GM18870 (cell line): Measurements from ENCODE around the gene BUB1.
"Not testable (repeated sequence)": the region's sequence is repeated elsewhere in the genome, so short reads cannot be mapped to it uniquely, and the experiment has no call there.

ENCODE experiments used
- ATAC-seq: cut with Tn5 transposase; IDR thresholded peaks from one replicate; pipeline ENCODE4 v1.9.1; 2021; ENCODE audit warnings: moderate library complexity; ENCODE audit not compliant: unreplicated experiment

Gene BUB1

DNA sequence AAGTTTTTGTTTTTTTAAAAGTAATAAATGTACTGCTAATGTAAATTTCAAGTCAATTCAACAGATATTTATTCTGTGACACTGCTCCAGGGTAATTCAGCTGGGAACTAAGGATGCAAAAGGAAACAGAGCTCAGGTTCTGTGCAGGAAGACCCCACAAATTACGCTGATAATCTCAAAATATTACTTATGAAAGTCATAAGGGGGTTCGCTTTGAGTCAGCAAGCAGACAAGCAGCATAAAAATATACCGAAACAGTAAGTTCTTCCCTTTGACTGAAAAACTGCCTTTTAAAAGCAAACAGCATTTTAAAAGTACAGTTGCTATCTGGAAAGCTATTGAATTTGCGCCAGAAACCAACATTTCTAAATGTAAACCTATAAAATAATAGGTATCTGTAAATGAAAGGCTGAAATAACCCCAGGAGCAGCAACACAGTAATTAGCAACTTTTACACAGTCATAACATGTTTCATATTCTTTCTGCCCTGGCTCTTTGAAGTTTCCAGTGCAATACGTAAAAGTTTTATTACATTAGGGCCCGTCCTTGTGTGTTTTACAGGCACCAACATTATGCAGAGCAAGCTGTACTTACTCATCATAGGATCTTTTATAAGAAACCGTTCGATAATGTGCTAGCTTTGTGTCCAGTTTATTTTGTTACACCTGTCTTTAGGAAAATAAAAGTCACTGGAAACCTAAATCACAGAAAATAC is 68.9 kb downstream of the BUB1 start:
- ATAC-seq, result not testable (repeated sequence)

DNA sequence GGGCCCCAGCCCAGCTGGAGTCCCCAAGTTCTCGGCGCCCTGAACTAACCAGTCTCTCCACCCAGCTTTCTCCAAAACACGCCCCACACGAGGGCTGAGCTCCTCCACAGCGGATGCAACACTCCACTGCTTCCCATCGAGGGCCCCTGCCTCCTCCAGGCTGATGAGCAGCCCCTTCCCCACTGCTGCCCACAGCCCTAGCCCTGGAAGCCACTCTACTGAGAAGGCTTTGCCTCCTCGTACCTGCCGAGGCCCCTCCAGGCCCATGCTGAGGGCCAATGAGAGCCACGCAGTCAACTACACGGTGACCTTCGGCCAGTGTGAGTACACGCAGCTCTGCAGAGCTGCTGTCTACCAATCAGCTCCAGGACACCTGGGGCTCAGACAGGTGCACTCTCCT is 72.8 kb downstream of the BUB1 start:
- ATAC-seq, result not testable (repeated sequence)

DNA sequence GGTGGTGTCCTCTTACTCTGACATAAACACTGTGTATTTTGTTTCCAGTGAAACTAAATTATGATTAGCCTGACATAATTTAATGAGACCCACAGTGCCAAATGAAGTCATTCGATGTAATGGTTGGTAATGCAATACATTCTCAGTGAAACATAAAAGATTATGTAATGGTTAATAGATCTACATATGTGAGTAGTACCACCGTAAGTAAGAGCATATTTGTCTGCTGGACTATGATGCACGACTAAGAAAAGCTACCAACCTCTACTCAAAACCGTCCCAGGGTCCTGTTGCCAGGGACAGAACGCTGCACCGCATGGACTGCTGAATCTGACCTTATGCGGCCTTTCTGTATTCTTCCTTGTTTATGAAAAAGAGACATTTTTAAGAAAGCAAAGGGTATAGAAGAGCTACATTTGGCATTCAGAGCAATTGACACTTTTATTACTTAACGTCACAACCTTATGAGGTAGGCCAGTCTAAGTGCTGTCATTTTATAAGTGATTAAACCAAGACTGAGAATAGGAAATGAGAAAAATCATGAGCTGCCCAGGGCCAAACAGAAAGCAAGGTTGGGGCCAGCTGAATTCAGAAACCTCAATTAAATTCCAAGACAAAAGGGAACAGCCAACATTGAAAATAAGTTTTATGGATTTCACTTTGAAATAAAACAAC is 73.8 kb downstream of the BUB1 start:
- not testable (repeated sequence) for ATAC-seq

DNA sequence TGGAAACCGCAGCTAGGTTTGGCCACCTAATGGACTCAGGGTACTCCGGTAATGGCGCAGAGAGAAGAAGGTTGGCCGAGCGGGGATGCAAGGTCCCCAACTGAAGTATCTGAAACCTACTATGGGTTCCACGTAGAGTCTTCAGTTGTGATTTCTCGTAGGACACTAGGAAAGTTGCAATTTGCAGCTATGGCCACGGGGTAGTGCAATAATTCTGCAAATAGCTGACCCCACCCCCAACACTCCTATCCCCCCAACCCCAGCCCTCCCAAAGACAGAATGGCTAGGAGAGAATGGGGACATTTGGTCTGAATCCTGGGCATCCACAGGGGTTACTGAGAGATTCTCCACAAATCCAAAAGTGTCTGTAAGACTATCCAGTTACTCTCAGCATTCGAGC is 75.7 kb downstream of the BUB1 start:
- not testable (repeated sequence) for ATAC-seq

DNA sequence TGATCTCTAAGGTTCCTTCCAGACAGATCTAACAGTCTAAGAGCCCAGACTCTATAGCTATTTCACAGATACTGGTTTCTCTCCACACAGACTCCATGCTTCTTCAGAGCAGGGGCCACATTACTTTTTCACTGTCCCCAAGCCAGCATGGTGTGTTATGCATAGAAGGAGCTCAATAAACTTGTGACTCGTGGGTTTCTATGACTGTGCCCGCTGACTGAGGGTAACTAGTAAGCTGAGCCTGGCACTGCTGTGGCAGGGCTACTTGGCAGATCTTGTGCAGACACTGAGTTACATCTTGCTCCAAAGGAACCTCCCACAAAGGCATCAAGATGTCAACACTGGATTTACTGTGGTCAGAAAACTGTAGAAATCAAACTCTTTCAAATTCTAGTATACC is 85.9 kb downstream of the BUB1 start:
- not testable (repeated sequence) for ATAC-seq

DNA sequence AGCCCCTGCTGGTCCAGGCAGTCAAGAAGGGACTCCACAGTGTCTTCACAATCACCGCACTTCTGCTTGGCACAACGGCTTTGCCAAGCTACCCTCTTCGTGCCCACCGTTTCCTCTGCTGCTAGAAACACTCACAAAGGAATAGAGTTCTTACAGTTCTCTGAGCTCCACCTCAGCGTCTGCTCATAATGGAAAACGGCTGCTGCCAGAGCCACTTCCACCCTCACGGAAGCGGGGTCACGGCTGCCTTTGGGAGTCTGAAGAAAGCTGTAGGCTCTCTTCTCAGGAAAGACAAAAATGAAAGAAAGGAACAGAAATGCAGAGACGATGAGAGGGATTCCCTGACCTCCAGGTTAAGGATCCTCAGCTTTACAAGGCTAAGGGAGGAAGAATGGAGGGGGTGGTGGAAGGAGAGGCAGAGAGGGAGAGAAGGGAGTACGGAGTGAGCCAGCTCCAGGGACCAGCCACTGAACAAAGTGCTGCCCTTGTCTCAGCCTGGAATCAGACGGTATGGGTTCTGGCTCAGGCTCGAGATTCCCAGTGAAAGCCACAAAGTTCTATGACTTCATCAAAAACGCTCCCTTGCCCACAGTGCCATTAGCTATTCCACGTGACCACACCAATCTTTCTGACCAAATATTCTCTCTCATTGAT is 88.1 kb downstream of the BUB1 start:
- ATAC-seq, result not testable (repeated sequence)

DNA sequence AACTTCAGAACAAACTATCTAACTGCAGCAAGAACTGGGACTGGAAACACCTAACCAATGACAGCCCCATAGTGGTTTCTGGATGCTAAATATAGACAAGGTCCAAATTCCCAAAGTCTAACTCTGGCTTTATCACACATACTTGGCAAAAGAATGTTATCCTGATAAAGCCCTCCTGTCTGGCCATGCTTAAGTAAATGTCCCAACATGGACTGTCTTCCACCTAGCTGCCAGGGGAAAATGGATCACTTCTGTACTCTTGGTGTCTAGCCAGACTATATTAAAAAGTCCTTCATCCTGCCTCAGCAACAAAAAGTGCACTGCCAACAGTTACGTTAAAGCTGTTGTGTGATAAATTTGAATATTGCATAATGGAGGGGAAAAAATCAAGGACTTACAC is 89.3 kb downstream of the BUB1 start:
- ATAC-seq, result not testable (repeated sequence)
